GM23338 (cell line): ENCODE data around the gene NEFH. TPM values are rescaled to one million over a fixed set of nuclear protein-coding genes. Genes with fewer than 3 reads are reported as not detected.

Source experiments
- ATAC-seq: fragments of 200-7000 bp; cut with Tn5 transposase; 3 replicates; pipeline ENCODE4 v1.9.1; 2020
- DNase-seq: peaks from one replicate; pipeline ENCODE4 v3.0.0-alpha.2; 2015; ENCODE audit warnings: low spot score
- H2AFZ ChIP-seq: fragments of 200-600 bp; sonication (generic); 2 replicates; pipeline ENCODE4 v1.8.0; 2016; ENCODE audit warnings: antibody characterized with exemption, mild to moderate bottlenecking, moderate library complexity
- H3F3A ChIP-seq: fragments of 200-600 bp; sonication (generic); replicated peaks from 2 replicates; pipeline ENCODE4 v1.8.0; 2017; ENCODE audit warnings: antibody characterized with exemption, mixed run types, low read depth
- H3K27ac ChIP-seq: fragments of 200-600 bp; sonication (generic); 2 replicates; pipeline ENCODE4 v1.6.1; 2016; ENCODE audit warnings: low read depth
- H3K27me3 ChIP-seq: fragments of 200-600 bp; sonication (generic); 2 replicates; pipeline ENCODE4 v1.8.0; 2016; ENCODE audit warnings: mild to moderate bottlenecking, mixed run types, moderate library complexity; ENCODE audit not compliant: insufficient read depth
- H3K36me3 ChIP-seq: fragments of 200-600 bp; sonication (generic); 2 replicates; pipeline ENCODE4 v1.8.0; 2016; ENCODE audit warnings: mild to moderate bottlenecking; ENCODE audit not compliant: insufficient read depth
- H3K4me1 ChIP-seq: fragments of 200-600 bp; sonication (generic); 2 replicates; pipeline ENCODE4 v1.8.0; 2016; ENCODE audit warnings: mild to moderate bottlenecking, moderate library complexity; ENCODE audit not compliant: insufficient read depth
- H3K4me2 ChIP-seq: fragments of 200-600 bp; sonication (generic); 2 replicates; pipeline ENCODE4 v1.7.1; 2017; ENCODE audit warnings: mixed run types
- H3K4me3 ChIP-seq: fragments of 200-600 bp; sonication (generic); 2 replicates; pipeline ENCODE4 v1.6.1; 2016; ENCODE audit warnings: mixed run types
- H3K79me2 ChIP-seq: fragments of 200-600 bp; sonication (generic); replicated peaks from 2 replicates; pipeline ENCODE4 v1.8.0; 2017; ENCODE audit warnings: mild to moderate bottlenecking; ENCODE audit not compliant: insufficient read depth
- H3K9me2 ChIP-seq: fragments of 200-600 bp; sonication (generic); 2 replicates; pipeline ENCODE4 v1.8.0; 2017; ENCODE audit not compliant: insufficient read depth
- H4K20me1 ChIP-seq: fragments of 200-600 bp; sonication (generic); replicated peaks from 2 replicates; pipeline ENCODE4 v1.8.0; 2017; ENCODE audit warnings: mild to moderate bottlenecking; ENCODE audit not compliant: insufficient read depth
- H3K27ac Mint-ChIP-seq: 2 replicates; pipeline ENCODE4 v1.8.0; 2020; ENCODE audit warnings: inconsistent platforms, mild to moderate bottlenecking, moderate library complexity, mixed read lengths
- H3K27me3 Mint-ChIP-seq: 3 replicates; pipeline ENCODE4 v1.8.0; 2022; ENCODE audit warnings: low read depth, mild to moderate bottlenecking, moderate library complexity, mixed read lengths, inconsistent platforms; ENCODE audit not compliant: insufficient read depth, poor library complexity
- H3K36me3 Mint-ChIP-seq: 3 replicates; pipeline ENCODE4 v1.8.0; 2021; ENCODE audit warnings: low read depth, mild to moderate bottlenecking, inconsistent platforms, moderate library complexity, mixed read lengths
- H3K4me1 Mint-ChIP-seq: 3 replicates; pipeline ENCODE4 v1.8.0; 2020; ENCODE audit warnings: mild to moderate bottlenecking, inconsistent platforms, mixed read lengths
- H3K4me3 Mint-ChIP-seq: 3 replicates; pipeline ENCODE4 v1.8.0; 2021; ENCODE audit warnings: moderate library complexity, mild to moderate bottlenecking, inconsistent platforms, mixed read lengths
- H3K9me3 Mint-ChIP-seq: 3 replicates; pipeline ENCODE4 v1.8.0; 2020; ENCODE audit warnings: moderate library complexity, mild to moderate bottlenecking, inconsistent platforms, mixed read lengths
- CTCF ChIP-seq, 2 experiments: fragments of 200-600 bp in 1 of 2; sonication (generic) in 1 of 2; conservative IDR thresholded peaks; 2 replicates each; pipeline versions ENCODE4 v1.5.1 to v1.6.1; 2016 to 2017; ENCODE audit warnings: antibody characterized with exemption in 2 of 2, low read depth in 2 of 2, mild to moderate bottlenecking in 2 of 2, moderate library complexity in 1 of 2
- ETS1 ChIP-seq: IDR thresholded peaks from 2 replicates; pipeline ENCODE4 v1.6.1; 2016; ENCODE audit warnings: antibody characterized with exemption
- JUNB ChIP-seq: IDR thresholded peaks from one replicate; pipeline ENCODE4 v1.6.1; 2016; ENCODE audit warnings: antibody characterized with exemption; ENCODE audit not compliant: unreplicated experiment
- STAT1 ChIP-seq: IDR thresholded peaks from one replicate; pipeline ENCODE4 v1.6.1; 2016; ENCODE audit warnings: antibody characterized with exemption; ENCODE audit not compliant: unreplicated experiment
- ZNF114 ChIP-seq: fragments of 250-450 bp; sonication (Bioruptor Pico); IDR thresholded peaks from 2 replicates; pipeline ENCODE4 v1.5.0; 2020; ENCODE audit warnings: mild to moderate bottlenecking, moderate library complexity
- ZNF462 ChIP-seq: fragments of 250-450 bp; sonication (Bioruptor Pico); IDR thresholded peaks from 2 replicates; pipeline ENCODE4 v1.5.0; 2020; ENCODE audit warnings: mild to moderate bottlenecking, moderate library complexity
- polyA plus RNA-seq: library from polyadenylated mRNA; unstranded; fragments of >200 nt; fragmentation: Nextera tagmentation; extraction: Ambion mirVana; gene quantifications from 2 replicates; pipeline ENCODE4 v1.2.1, GENCODE V29; 2016
- total RNA-seq: library from RNA; depleted of rRNA; stranded (reverse); fragments of >200 nt; shearing (Covaris generic); gene quantifications from 2 replicates; pipeline ENCODE4 v1.2.3, GENCODE V29; 2014

Gene NEFH
- total and polyA plus RNA-seq, 2 experiments from 2014 or later, result 2.4 to 6.3 TPM

- Histone ChIP-seq H3K4me1 (peaks cover 20% of the 10 kb centered on the region), H3K4me2 (no peak overlapping the region), H3K9me2 (no peaks in the 10 kb centered on the region), H3F3A (peaks cover 7% of the 10 kb centered on the region; the same call in 1 of the 2 replicates), H3K79me2 (no peaks in the 10 kb centered on the region), H3K27me3 (peaks cover 44% of the 10 kb centered on the region), H3K27ac (no peak overlapping the region), H2AFZ (no peak overlapping the region), H3K36me3 (peaks cover 8% of the 10 kb centered on the region; the same call in 1 of the 2 replicates), H3K4me3 (no peak overlapping the region), H4K20me1 (no peaks in the 10 kb centered on the region; the same call in 1 of the 2 replicates)
- ATAC-seq, result no peak
- DNase-seq, result no peak
- H3K4me3 Mint-ChIP-seq, result no peak overlapping the region
- H3K9me3 Mint-ChIP-seq, result peaks cover 10% of the 10 kb centered on the region; the same call in 2 of the 3 replicates
- H3K27ac Mint-ChIP-seq, result no peak overlapping the region
- peaks cover 30% of the 10 kb centered on the region for H3K4me1 Mint-ChIP-seq
- peaks cover 21% of the 10 kb centered on the region for H3K36me3 Mint-ChIP-seq
- no peak for TF ChIP-seq ZNF114
- TF ChIP-seq CTCF (conservative IDR thresholded peaks at IDR 0.05; ENCODE audit: low read depth in 2 of 2), result peak in 1 of 2 experiments; percentile 13; a peak in 1 of 4 replicates
- no peak for TF ChIP-seq STAT1
- no peak for TF ChIP-seq ETS1
- peaks cover 42% of the 10 kb centered on the region for H3K27me3 Mint-ChIP-seq
Observed at GRCh38 chr22:29483254-29483653, 3.2 kb downstream of the NEFH start.

GRCh38 chr22:29484642-29485041, 4.6 kb downstream of the NEFH start:
- Mint-ChIP-seq H3K27me3 (peaks cover 29% of the 10 kb centered on the region), H3K4me3 (no peak overlapping the region), H3K27ac (no peak overlapping the region), H3K9me3 (peaks cover 7% of the 10 kb centered on the region; the same call in 2 of the 3 replicates), H3K4me1 (peaks cover 17% of the 10 kb centered on the region), H3K36me3 (peaks cover 30% of the 10 kb centered on the region)
- Histone ChIP-seq H3K27me3 (peaks cover 30% of the 10 kb centered on the region), H3K4me3 (no peak overlapping the region), H3K79me2 (no peaks in the 10 kb centered on the region), H3F3A (peaks cover 7% of the 10 kb centered on the region; the same call in 1 of the 2 replicates), H3K36me3 (peaks cover 8% of the 10 kb centered on the region; the same call in 1 of the 2 replicates), H3K4me1 (peaks cover 10% of the 10 kb centered on the region), H2AFZ (no peak overlapping the region), H3K9me2 (no peaks in the 10 kb centered on the region), H3K4me2 (no peak overlapping the region), H4K20me1 (no peaks in the 10 kb centered on the region; the same call in 1 of the 2 replicates), H3K27ac (no peak overlapping the region)
- no peak for DNase-seq
- TF ChIP-seq ZNF462, result no peak
- no peak for TF ChIP-seq CTCF (conservative IDR thresholded peaks at IDR 0.05; ENCODE audit: low read depth in 2 of 2)
- no peak for TF ChIP-seq JUNB
- ATAC-seq, result no peak
